Pancreas (tissue), 10 donors: Measurements from ENCODE around the gene RAMP3. TPM values are rescaled to one million over a fixed set of nuclear protein-coding genes. Genes with fewer than 3 reads are reported as not detected.
"Not testable (repeated sequence)": the region's sequence is repeated elsewhere in the genome, so short reads cannot be mapped to it uniquely, and the experiment has no call there.

Source experiments
- ATAC-seq, 4 donors: fragments of 200-7000 bp; cut with Tn5 transposase; one replicate each; pipeline versions ENCODE4 v1.8.0 to v1.9.1; 2020; ENCODE audit warnings: mild to moderate bottlenecking in 4 of 4, moderate library complexity in 4 of 4
- DNase-seq, 6 donors: peaks; one replicate each; pipeline ENCODE4 v3.0.0-alpha.2; 2020
- FAIRE-seq: peaks from 2 replicates; lab custom pipeline; 2012; peaks lifted over from hg19 to GRCh38; lab: Jason Lieb, UNC
- H3K27ac ChIP-seq, 4 donors: fragments of 200-600 bp; sonication (generic); 1 replicate in 3 of 4; 2 replicates in 1 of 4; pipeline versions ENCODE4 v1.5.0 to v1.8.0; 2020
- H3K27me3 ChIP-seq, 4 donors: fragments of 200-600 bp; one replicate each; pipeline ENCODE4 v1.8.0; 2021
- H3K36me3 ChIP-seq, 3 donors: fragments of 200-600 bp; sonication (generic) in 1 of 3; one replicate each; pipeline versions ENCODE4 v1.5.0 to v1.8.0; 2020 to 2021
- H3K4me1 ChIP-seq, 3 donors: fragments of 200-600 bp; one replicate each; pipeline ENCODE4 v1.8.0; 2021
- H3K4me3 ChIP-seq, 4 donors: fragments of 200-600 bp; sonication (generic) in 2 of 4; one replicate each; pipeline versions ENCODE4 v1.5.0 to v1.8.0; 2020 to 2021
- H3K9me3 ChIP-seq, 4 donors: fragments of 200-600 bp; one replicate each; pipeline ENCODE4 v1.8.0; 2021
- WGBS, 2 donors: extraction: QIAGEN DNeasy Blood & Tissue Kit; methylation state at CpG; one replicate each; pipeline ENCODE4 v1.1.7; 2013; 5-methylcytosine and 5-hydroxymethylcytosine counted together
- intact Hi-C, 3 donors: fragments of 100-400 bp; cut with DNase I; formaldehyde crosslinking; loops; one replicate each; pipeline versions ENCODE4 v1.11.1 to v1.14.2; 2022
- polyA plus RNA-seq, 2 donors: library from polyadenylated mRNA; stranded (reverse); fragments of 200-250 nt; gene quantifications; one replicate each; pipeline ENCODE4 v1.2.3, GENCODE V29; 2013
- total RNA-seq, 6 donors: library from RNA; stranded (reverse); fragmentation: NEBNext Ultra II Directional in 4 of 6; extraction: Animal tissue kit (Norgen Biotek cat#: 25700) in 4 of 6; gene quantifications; one replicate each; pipeline versions ENCODE4 v1.2.1 to v1.2.4, GENCODE V29; 2021 to 2023
- TF ChIP-seq, protein P1 (sequence below), 4 donors: fragments of 200-600 bp; sonication (generic) in 3 of 4; IDR thresholded peaks; one replicate each; pipeline versions ENCODE4 v1.5.0 to v1.8.0; 2021; ENCODE audit warnings: antibody characterized with exemption in 4 of 4
- donor health status: healthy with polysubstance abuse.
- donor health status: DM: no; HTN: no; CAD: no; lungs with moderate emphysema.
- donor health status: DM: no; HTN: no; CAD: no.
- donor health status: control.
- donor health status: control.
- donor health status: Bipolar disorder and iron deficiency.
- donor health status: DM: yes; HTN: yes; CAD: no.
- donor health status: DM: no; HTN: no; CAD: no.
- donor health status: DM: no; HTN: no; CAD: no.
- donor health status: DM: yes; HTN: yes; CAD: no.

Gene RAMP3
- total RNA-seq (10 to 100 TPM in 1 of 6 donors, 1 to 10 TPM in 5; 4.1 to 11.0 (median 6.6) TPM), polyA plus RNA-seq (10 to 100 TPM; 25.9 to 41.1 TPM)

- H3K27ac ChIP-seq = no peak within 1 kb of the TSS
- 9 to 14% methylated on average over 49 to 56 of the region's 56 CpGs for WGBS, 2 donors
- TF ChIP-seq, protein P1, sequence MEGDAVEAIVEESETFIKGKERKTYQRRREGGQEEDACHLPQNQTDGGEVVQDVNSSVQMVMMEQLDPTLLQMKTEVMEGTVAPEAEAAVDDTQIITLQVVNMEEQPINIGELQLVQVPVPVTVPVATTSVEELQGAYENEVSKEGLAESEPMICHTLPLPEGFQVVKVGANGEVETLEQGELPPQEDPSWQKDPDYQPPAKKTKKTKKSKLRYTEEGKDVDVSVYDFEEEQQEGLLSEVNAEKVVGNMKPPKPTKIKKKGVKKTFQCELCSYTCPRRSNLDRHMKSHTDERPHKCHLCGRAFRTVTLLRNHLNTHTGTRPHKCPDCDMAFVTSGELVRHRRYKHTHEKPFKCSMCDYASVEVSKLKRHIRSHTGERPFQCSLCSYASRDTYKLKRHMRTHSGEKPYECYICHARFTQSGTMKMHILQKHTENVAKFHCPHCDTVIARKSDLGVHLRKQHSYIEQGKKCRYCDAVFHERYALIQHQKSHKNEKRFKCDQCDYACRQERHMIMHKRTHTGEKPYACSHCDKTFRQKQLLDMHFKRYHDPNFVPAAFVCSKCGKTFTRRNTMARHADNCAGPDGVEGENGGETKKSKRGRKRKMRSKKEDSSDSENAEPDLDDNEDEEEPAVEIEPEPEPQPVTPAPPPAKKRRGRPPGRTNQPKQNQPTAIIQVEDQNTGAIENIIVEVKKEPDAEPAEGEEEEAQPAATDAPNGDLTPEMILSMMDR (IDR thresholded peaks at IDR 0.05) = no peak
- peak within 1 kb of the TSS in 2 of 4 donors; percentile 11 to 29 for H3K4me3 ChIP-seq
- H3K9me3 ChIP-seq = no peaks in the 10 kb centered on the region
- intact Hi-C loops = loop anchor here in 2 of 3 donors (5.0 to 10.0 kb wide), 3 partner anchors 97 to 707 kb away; no protein-coding TSS in a partner anchor
- no peaks in the 10 kb centered on the region for H3K27me3 ChIP-seq
- no peaks in the 10 kb centered on the region for H3K4me1 ChIP-seq
- no peak for DNase-seq
- H3K36me3 ChIP-seq = no peaks in the 10 kb centered on the region
- no peak for FAIRE-seq
- no peak for ATAC-seq
Measured at GRCh38 chr7:45157653-45158401, at the start of gene RAMP3. RAMP3 (plus strand) TSS chr7:45157791; CDS start chr7:45157829, 38 bp downstream.

- Histone ChIP-seq H3K9me3 (no peaks in the 10 kb centered on the region), H3K27ac (no peak overlapping the region), H3K27me3 (no peaks in the 10 kb centered on the region), H3K4me3 (no peak overlapping the region), H3K36me3 (peaks cover 8 to 53% (median 41%) of the 10 kb centered on the region in 3 donors), H3K4me1 (peaks cover 0 to 15% (median 0%) of the 10 kb centered on the region in 3 donors)
- no peak for FAIRE-seq
- intact Hi-C loops = no loop called here
- ATAC-seq = no peak
- TF ChIP-seq, protein P1 (IDR thresholded peaks at IDR 0.05) = no peak
- DNase-seq = no peak
- WGBS, 2 donors = 62 to 79% methylated on average over 8 of the region's 8 CpGs
Measured at GRCh38 chr7:45108863-45109262, 48.7 kb upstream of the RAMP3 start.

DNA sequence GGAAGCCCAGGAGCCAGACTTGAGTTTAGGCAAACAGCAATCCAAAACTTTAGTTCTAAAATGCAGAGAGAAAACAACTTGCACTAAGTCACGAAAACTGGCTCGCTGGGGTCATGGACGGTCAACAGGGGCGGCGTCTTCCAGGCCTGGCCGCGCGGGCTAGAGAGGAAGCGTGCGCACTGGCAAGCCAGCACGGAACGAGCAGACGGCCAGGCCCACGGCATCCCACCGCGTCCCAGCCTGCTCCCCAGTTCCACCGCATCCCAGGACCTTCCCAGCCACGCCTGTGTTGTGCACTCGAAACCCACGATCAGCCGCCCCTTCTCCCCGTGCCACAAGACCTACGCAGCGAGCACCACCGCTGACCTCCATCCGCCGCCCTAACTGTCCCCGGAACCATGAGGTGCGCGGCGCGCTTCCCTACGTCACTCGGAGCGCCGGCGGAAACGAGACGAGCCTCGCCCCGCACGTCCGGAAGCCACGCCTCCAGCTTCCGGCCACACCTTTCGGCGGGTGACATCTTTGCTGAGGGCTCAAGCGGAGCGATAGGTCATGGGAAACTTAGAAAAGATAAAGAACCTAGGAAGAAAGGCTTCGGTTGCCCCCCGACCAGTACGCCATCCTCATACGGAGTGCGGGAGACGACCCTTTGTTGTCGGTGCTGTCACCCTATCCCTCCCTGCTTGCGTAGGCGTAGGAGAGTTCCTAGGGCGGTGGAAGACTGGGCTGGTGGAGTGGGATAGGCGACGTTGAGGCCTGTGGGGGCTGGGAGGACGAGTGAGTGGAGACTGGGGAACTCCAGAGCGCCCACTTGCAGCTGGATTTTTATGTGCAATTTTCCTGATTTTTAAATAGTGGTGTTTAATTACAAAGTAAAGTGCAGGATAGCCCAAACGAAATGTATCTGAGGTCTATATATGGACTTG is 46.0 kb upstream of the RAMP3 start, which contains the start of gene TBRG4:
TBRG4 (minus strand) TSS at position 400 of the 926 bp plus-strand sequence. CDS start 2,460 bp downstream, outside the sequence.
- intact Hi-C loops = no loop called here
- ATAC-seq (peak; percentile 98 to 100 (median 99)), DNase-seq (peak; percentile 90 to 97 (median 94)), FAIRE-seq (no peak)
- TF ChIP-seq, protein P1 (IDR thresholded peaks at IDR 0.05) = no peak
- H3K4me1 ChIP-seq = peaks cover 0 to 15% (median 0%) of the 10 kb centered on the region in 3 donors
- 0% methylated on average over 64 of the region's 64 CpGs for WGBS, 2 donors
- peaks cover 0 to 26% (median 18%) of the 10 kb centered on the region in 3 donors for H3K36me3 ChIP-seq
- peak within 1 kb of the TSS; percentile 65 to 90 (median 76) for H3K4me3 ChIP-seq
- H3K27me3 ChIP-seq = no peaks in the 10 kb centered on the region
- H3K27ac ChIP-seq = peak within 1 kb of the TSS; percentile 85 to 95 (median 91)
- no peaks in the 10 kb centered on the region for H3K9me3 ChIP-seq

GRCh38 chr7:45112648-45113047 is 44.9 kb upstream of the RAMP3 start:
- H3K27ac ChIP-seq = no peak overlapping the region
- no peaks in the 10 kb centered on the region for H3K9me3 ChIP-seq
- TF ChIP-seq, protein P1 (IDR thresholded peaks at IDR 0.05) = no peak
- no peak for ATAC-seq
- H3K4me3 ChIP-seq = peak overlapping the region in 1 of 4 donors; percentile 90
- 84 to 94% methylated on average over 1 of the region's 1 CpG for WGBS, 2 donors
- no peaks in the 10 kb centered on the region for H3K27me3 ChIP-seq
- intact Hi-C loops = no loop called here
- peaks cover 0 to 15% (median 0%) of the 10 kb centered on the region in 3 donors for H3K4me1 ChIP-seq
- no peak for DNase-seq
- FAIRE-seq = no peak
- H3K36me3 ChIP-seq = peaks cover 0 to 15% (median 10%) of the 10 kb centered on the region in 3 donors

GRCh38 chr7:45114257-45114656 is 43.3 kb upstream of the RAMP3 start:
- H3K27ac ChIP-seq, DNase-seq, H3K36me3 ChIP-seq, H3K9me3 ChIP-seq, H3K4me3 ChIP-seq, ATAC-seq, H3K27me3 ChIP-seq, intact Hi-C loops, H3K4me1 ChIP-seq, FAIRE-seq: not testable (repeated sequence)
- 72 to 77% methylated on average over 1 of the region's 1 CpG for WGBS, 2 donors
